WTC11 (cell line): ENCODE results near the gene SIGLEC5.

Experiments used
- CREB1 ChIP-seq: sonication (generic); formaldehyde crosslinking; IDR thresholded peaks from 2 replicates; pipeline ENCODE4 v1.8.0; 2023; ENCODE audit warnings: mild to moderate bottlenecking, missing genetic modification reagents
- ETV6 ChIP-seq: sonication (generic); formaldehyde crosslinking; IDR thresholded peaks from 2 replicates; pipeline ENCODE4 v1.8.1; 2022; ENCODE audit warnings: mild to moderate bottlenecking, missing genetic modification reagents
- GTF2I ChIP-seq: fragments of 250-450 bp; sonication (Bioruptor Pico); conservative IDR thresholded peaks from 2 replicates; pipeline ENCODE4 v1.4.0; 2021; ENCODE audit warnings: mild to moderate bottlenecking
- JUN ChIP-seq: sonication (generic); formaldehyde crosslinking; IDR thresholded peaks from 2 replicates; pipeline ENCODE4 v1.8.0; 2023; ENCODE audit warnings: mild to moderate bottlenecking, missing genetic modification reagents
- NFE2L1 ChIP-seq: sonication (generic); formaldehyde crosslinking; IDR thresholded peaks from 2 replicates; pipeline ENCODE4 v1.8.1; 2023; ENCODE audit warnings: missing genetic modification reagents
- TF ChIP-seq, protein P1 (sequence below): sonication (generic); formaldehyde crosslinking; IDR thresholded peaks from 2 replicates; pipeline ENCODE4 v1.8.1; 2022; ENCODE audit warnings: low read depth, missing genetic modification reagents, borderline replicate concordance
- TF ChIP-seq, protein P2 (sequence below): fragments of 200-600 bp; IDR thresholded peaks from 2 replicates; pipeline ENCODE4 v1.8.0; 2022; ENCODE audit warnings: antibody characterized with exemption
- TF ChIP-seq, protein P3 (sequence below): sonication (generic); formaldehyde crosslinking; IDR thresholded peaks from 2 replicates; pipeline ENCODE4 v1.8.0; 2022; ENCODE audit warnings: mild to moderate bottlenecking, missing genetic modification reagents
- TF ChIP-seq, protein P4 (sequence below): sonication (generic); formaldehyde crosslinking; conservative IDR thresholded peaks from 2 replicates; pipeline ENCODE4 v1.8.1; 2022; ENCODE audit warnings: mild to moderate bottlenecking, missing genetic modification reagents

DNA sequence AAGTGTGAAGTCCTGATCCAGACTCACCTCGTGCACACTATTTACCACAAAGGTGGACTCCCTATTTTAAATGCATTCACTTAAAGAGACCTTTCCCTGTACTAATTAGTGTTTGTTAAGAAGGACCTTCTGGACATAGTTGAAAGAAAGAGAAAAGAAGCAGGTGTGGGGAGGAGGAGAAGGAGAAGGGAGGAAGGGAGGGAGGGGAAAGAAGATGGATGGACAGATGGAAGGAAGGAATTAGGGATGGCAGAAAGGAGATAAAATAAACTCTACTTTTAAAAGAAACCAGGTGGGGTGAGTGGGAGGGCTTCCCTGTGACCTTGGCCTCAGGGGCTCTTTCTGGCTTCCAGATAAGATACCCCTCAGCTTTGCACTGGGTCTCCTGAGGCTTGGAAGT is 37.7 kb downstream of the SIGLEC5 start:
- TF ChIP-seq GTF2I (CRISPR knock-in tag) (no peak), ETV6 (CRISPR knock-in tag) (no peak), CREB1 (no peak), JUN (CRISPR knock-in tag) (no peak), NFE2L1 (CRISPR knock-in tag) (no peak)
- TF ChIP-seq, protein P1, sequence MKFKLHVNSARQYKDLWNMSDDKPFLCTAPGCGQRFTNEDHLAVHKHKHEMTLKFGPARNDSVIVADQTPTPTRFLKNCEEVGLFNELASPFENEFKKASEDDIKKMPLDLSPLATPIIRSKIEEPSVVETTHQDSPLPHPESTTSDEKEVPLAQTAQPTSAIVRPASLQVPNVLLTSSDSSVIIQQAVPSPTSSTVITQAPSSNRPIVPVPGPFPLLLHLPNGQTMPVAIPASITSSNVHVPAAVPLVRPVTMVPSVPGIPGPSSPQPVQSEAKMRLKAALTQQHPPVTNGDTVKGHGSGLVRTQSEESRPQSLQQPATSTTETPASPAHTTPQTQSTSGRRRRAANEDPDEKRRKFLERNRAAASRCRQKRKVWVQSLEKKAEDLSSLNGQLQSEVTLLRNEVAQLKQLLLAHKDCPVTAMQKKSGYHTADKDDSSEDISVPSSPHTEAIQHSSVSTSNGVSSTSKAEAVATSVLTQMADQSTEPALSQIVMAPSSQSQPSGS (CRISPR knock-in tag): no peak
- TF ChIP-seq, protein P2, sequence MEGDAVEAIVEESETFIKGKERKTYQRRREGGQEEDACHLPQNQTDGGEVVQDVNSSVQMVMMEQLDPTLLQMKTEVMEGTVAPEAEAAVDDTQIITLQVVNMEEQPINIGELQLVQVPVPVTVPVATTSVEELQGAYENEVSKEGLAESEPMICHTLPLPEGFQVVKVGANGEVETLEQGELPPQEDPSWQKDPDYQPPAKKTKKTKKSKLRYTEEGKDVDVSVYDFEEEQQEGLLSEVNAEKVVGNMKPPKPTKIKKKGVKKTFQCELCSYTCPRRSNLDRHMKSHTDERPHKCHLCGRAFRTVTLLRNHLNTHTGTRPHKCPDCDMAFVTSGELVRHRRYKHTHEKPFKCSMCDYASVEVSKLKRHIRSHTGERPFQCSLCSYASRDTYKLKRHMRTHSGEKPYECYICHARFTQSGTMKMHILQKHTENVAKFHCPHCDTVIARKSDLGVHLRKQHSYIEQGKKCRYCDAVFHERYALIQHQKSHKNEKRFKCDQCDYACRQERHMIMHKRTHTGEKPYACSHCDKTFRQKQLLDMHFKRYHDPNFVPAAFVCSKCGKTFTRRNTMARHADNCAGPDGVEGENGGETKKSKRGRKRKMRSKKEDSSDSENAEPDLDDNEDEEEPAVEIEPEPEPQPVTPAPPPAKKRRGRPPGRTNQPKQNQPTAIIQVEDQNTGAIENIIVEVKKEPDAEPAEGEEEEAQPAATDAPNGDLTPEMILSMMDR: no peak
- TF ChIP-seq, protein P3, sequence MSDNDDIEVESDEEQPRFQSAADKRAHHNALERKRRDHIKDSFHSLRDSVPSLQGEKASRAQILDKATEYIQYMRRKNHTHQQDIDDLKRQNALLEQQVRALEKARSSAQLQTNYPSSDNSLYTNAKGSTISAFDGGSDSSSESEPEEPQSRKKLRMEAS: no peak
- TF ChIP-seq, protein P4, sequence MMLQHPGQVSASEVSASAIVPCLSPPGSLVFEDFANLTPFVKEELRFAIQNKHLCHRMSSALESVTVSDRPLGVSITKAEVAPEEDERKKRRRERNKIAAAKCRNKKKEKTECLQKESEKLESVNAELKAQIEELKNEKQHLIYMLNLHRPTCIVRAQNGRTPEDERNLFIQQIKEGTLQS (CRISPR knock-in tag): no peak
